ENCODE measurements around the gene COX5A. TPM values are rescaled to one million over a fixed set of nuclear protein-coding genes. Genes with fewer than 3 reads are reported as not detected.

The COX5A gene
- total and polyA plus RNA-seq, 11 donors = 754 to 2,918 (median 1,211) TPM

- WGBS, 4 donors = 86 to 91% (median 89%) methylated on average over 9 of the region's 9 CpGs
- H3K27ac ChIP-seq = no peak overlapping the region
- H3K27me3 ChIP-seq = no peaks in the 10 kb centered on the region
- DNase-seq = no peak
- no peak for ATAC-seq
- intact Hi-C loops (cut with DNase I) = no loop called here
- no peaks in the 10 kb centered on the region for H3K4me1 ChIP-seq
- no peak for TF ChIP-seq CTCF (IDR thresholded peaks at IDR 0.05)
- TF ChIP-seq POLR2A (IDR thresholded peaks at IDR 0.05) = no peak
- H3K36me3 ChIP-seq = peaks cover 4 to 83% (median 60%) of the 10 kb centered on the region in 9 donors
- no peak overlapping the region for H3K4me3 ChIP-seq
- H3K9me3 ChIP-seq = no peaks in the 10 kb centered on the region
Observed at GRCh38 chr15:74913041-74913440, 24.8 kb downstream of the COX5A start.

- ATAC-seq = no peak
- no peak for DNase-seq
- H3K27me3 ChIP-seq = no peaks in the 10 kb centered on the region
- H3K9me3 ChIP-seq = no peaks in the 10 kb centered on the region
- intact Hi-C loops (cut with DNase I) = loop anchor here in 3 of 10 donors (5.0 to 10.0 kb wide), 3 partner anchors 36 to 66 kb away; partner anchors contain the start of genes ULK3 (in 2 of the 3) and SCAMP2 (in 1 of the 3)
- peak overlapping the region in 2 of 12 donors; percentile 90 to 98 for H3K27ac ChIP-seq
- no peak overlapping the region for H3K4me3 ChIP-seq
- WGBS, 4 donors = 83 to 97% (median 93%) methylated on average over 4 of the region's 4 CpGs
- TF ChIP-seq POLR2A (IDR thresholded peaks at IDR 0.05) = no peak
- TF ChIP-seq CTCF (IDR thresholded peaks at IDR 0.05) = no peak
- H3K4me1 ChIP-seq = peaks cover 0 to 25% (median 17%) of the 10 kb centered on the region in 12 donors
- H3K36me3 ChIP-seq = peaks cover 0 to 52% (median 34%) of the 10 kb centered on the region in 9 donors
Observed at GRCh38 chr15:74908635-74909034, 29.2 kb downstream of the COX5A start.

DNA sequence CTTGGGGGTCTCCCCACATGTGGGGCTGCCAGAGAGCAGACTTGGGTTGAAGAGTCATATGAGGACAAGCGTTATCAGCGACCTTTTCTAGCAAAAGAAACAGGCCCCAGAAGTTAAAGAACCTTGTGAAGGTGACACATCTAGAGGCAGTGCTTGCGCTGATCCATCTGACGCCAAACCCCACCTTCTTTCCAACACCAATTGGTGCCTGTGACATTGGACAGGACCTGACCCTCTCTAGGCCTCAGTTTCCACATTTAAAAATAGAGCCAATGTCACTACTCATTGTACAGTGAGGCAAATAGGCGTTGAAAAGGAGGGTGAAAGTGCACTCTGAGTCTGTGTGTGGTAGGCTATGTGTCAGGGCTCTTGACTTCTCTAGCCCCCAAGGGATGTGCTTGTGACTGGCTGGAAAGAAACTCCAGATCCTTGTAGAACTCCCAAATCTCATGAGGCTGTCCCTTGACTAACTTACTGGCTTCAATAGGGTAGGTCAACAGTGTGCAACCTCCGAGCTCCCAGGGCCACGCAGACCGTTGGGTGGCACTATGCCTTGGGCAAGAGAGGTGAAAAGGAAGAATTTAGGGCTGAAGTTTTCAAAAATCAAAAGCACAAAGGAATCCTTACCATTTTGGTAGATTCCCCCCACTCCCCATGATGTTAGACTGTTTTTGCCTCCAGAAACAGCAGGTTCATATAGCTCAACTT, 30.6 kb downstream of the COX5A start:
- H3K4me3 ChIP-seq = peak overlapping the region; percentile 62 to 99 (median 86)
- ATAC-seq (peak; percentile 79 to 86 (median 82)), DNase-seq (peak in 4 of 5 donors; percentile 51 to 81 (median 60))
- peaks cover under 1 to 52% (median 34%) of the 10 kb centered on the region in 9 donors for H3K36me3 ChIP-seq
- intact Hi-C loops (cut with DNase I) = loop anchor here in 4 of 10 donors (2.0 to 10.0 kb wide), 5 partner anchors 29 to 65 kb away; partner anchors contain the start of genes ULK3 (in 2 of the 4), COX5A (in 1 of the 4) and SCAMP2 (in 1 of the 4)
- TF ChIP-seq POLR2A (IDR thresholded peaks at IDR 0.05) (no peak), CTCF (IDR thresholded peaks at IDR 0.05) (no peak)
- WGBS, 4 donors = 29 to 40% (median 30%) methylated on average over 8 of the region's 8 CpGs
- H3K27me3 ChIP-seq = no peaks in the 10 kb centered on the region
- peaks cover 0 to 25% (median 17%) of the 10 kb centered on the region in 12 donors for H3K4me1 ChIP-seq
- peak overlapping the region; percentile 90 to 99 (median 96) for H3K27ac ChIP-seq
- no peaks in the 10 kb centered on the region for H3K9me3 ChIP-seq

DNA sequence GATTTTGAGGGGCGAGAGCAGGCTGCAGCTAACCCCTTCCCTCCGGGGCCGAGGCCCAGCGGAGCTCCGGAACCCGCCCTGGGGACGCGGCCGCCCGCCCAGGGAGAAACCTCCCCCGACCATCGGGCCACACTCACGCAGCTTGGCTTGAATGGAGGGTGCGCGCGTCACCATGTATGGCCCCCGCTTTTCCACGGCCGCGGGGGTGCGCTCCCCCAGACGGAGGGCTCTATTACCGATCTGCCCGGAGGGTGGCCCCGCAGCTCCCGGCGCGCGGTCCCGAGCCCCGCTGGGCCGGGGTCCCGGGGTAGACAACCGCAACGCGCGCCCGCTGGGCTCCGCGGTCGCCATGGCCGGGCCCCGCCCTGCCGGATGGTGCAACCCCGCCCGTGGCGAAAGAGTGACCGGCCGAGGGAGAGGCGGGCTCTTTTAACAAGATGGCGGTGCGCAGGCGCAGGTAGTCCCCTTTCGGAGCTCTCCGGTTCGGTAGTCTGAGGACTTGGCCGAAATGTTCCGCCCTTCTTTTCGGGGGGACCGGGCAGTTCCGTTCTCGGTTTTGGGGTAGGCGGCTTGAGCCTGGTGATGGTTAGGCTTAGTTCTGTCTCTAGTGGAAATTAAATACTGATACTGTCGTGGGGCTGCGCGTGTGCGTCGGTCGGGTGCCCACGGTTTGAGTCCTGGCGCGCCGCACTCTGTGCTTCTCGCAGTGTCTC, 31.3 kb downstream of the COX5A start, which contains the start of gene FAM219B:
TSS of gene FAM219B (minus strand) at position 402 of the 713 bp plus-strand sequence. CDS start at position 351, 51 bp downstream.
- ATAC-seq (peak; percentile 92 to 96 (median 92)), DNase-seq (peak; percentile 94 to 96 (median 96))
- WGBS, 4 donors = 0 to 3% (median 1%) methylated on average over 38 to 74 of the region's 74 CpGs
- TF ChIP-seq CTCF (IDR thresholded peaks at IDR 0.05) (peak in 1 of 12 donors; percentile 8), POLR2A (IDR thresholded peaks at IDR 0.05) (peak; percentile 62 to 92)
- Histone ChIP-seq H3K4me3 (peak within 1 kb of the TSS; percentile 62 to 99 (median 86)), H3K4me1 (peaks cover 0 to 31% (median 21%) of the 10 kb centered on the region in 12 donors), H3K36me3 (peaks cover 3 to 52% (median 34%) of the 10 kb centered on the region in 9 donors), H3K27me3 (no peaks in the 10 kb centered on the region), H3K27ac (peak within 1 kb of the TSS; percentile 90 to 99 (median 96)), H3K9me3 (no peaks in the 10 kb centered on the region)
- intact Hi-C loops (cut with DNase I) = loop anchor here in 4 of 10 donors (2.0 to 10.0 kb wide), 5 partner anchors 30 to 64 kb away; partner anchors contain the start of genes ULK3 (in 2 of the 4), COX5A (in 1 of the 4) and SCAMP2 (in 1 of the 4)
